K562 (cell line): ENCODE measurements around the gene MKRN1. TPM values are rescaled to one million over a fixed set of nuclear protein-coding genes. Genes with fewer than 3 reads are reported as not detected.

Experiments
- BRCA1 ChIP-seq, 2 experiments: fragments of 450-650 bp in 1 of 2; sonication (generic) in 1 of 2; formaldehyde crosslinking in 1 of 2; IDR thresholded peaks; 2 replicates each; pipeline versions ENCODE4 v1.5.0 to v1.6.1; 2017 to 2020; ENCODE audit warnings: mild to moderate bottlenecking in 1 of 2, missing genetic modification reagents in 1 of 2
- CHD4 ChIP-seq: fragments of 200-600 bp; sonication (generic); IDR thresholded peaks from 3 replicates; pipeline ENCODE4 v1.6.1; 2012; ENCODE audit warnings: low read depth, mild to moderate bottlenecking, mixed read lengths, low read length, inconsistent platforms; ENCODE audit not compliant: insufficient read depth, insufficient replicate concordance, poor library complexity, severe bottlenecking
- DACH1 ChIP-seq: fragments of 450-650 bp; IDR thresholded peaks from 2 replicates; pipeline ENCODE4 v1.6.1; 2018; ENCODE audit not compliant: partially characterized antibody
- DPF2 ChIP-seq: fragments of 450-650 bp; IDR thresholded peaks from 2 replicates; pipeline ENCODE4 v1.6.1; 2016
- ELK3 ChIP-seq: fragments of 450-650 bp; formaldehyde crosslinking; IDR thresholded peaks from 2 replicates; pipeline ENCODE4 v1.4.0; 2020; ENCODE audit warnings: mild to moderate bottlenecking
- ETS1 ChIP-seq: conservative IDR thresholded peaks from 2 replicates; pipeline ENCODE4 v1.6.1; 2011; ENCODE audit warnings: low read depth, mild to moderate bottlenecking, low read length; ENCODE audit not compliant: control insufficient read depth
- ETV1 ChIP-seq: fragments of 450-650 bp; conservative IDR thresholded peaks from 2 replicates; pipeline ENCODE4 v1.6.1; 2016; ENCODE audit warnings: missing genetic modification characterization, control low read depth, low read depth, missing compliant biosample characterization
- FOXO4 ChIP-seq: fragments of 450-650 bp; formaldehyde crosslinking; IDR thresholded peaks from 2 replicates; pipeline ENCODE4 v1.4.0; 2020; ENCODE audit warnings: mild to moderate bottlenecking, moderate library complexity
- HCFC1 ChIP-seq: IDR thresholded peaks from 2 replicates; pipeline ENCODE4 v1.6.1; 2012; ENCODE audit warnings: low read depth, low read length, improper control_type of control experiment
- L3MBTL2 ChIP-seq: fragments of 450-650 bp; IDR thresholded peaks from 2 replicates; pipeline ENCODE4 v1.6.1; 2016; ENCODE audit warnings: mild to moderate bottlenecking, moderate library complexity
- LCOR ChIP-seq: sonication (generic); formaldehyde crosslinking; IDR thresholded peaks from 2 replicates; pipeline ENCODE4 v1.8.0; 2022; ENCODE audit warnings: mild to moderate bottlenecking, missing genetic modification reagents
- MYBL2 ChIP-seq, 2 experiments: fragments of 450-650 bp in 1 of 2; sonication (generic) in 1 of 2; formaldehyde crosslinking in 1 of 2; IDR thresholded peaks; 2 replicates each; pipeline versions ENCODE4 v1.6.1 to v1.8.1; 2017 to 2022; ENCODE audit warnings: borderline replicate concordance in 1 of 2, inconsistent platforms in 1 of 2, low read depth in 1 of 2, mild to moderate bottlenecking in 1 of 2, missing genetic modification reagents in 1 of 2, moderate library complexity in 1 of 2
- NR1H2 ChIP-seq: sonication (generic); formaldehyde crosslinking; IDR thresholded peaks from 2 replicates; pipeline ENCODE4 v1.4.0; 2020; ENCODE audit warnings: mild to moderate bottlenecking, missing genetic modification reagents
- POLR2H ChIP-seq: IDR thresholded peaks from 2 replicates; pipeline ENCODE4 v1.6.1; 2016; ENCODE audit warnings: missing genetic modification characterization, low read depth, mild to moderate bottlenecking, control low read depth, missing compliant biosample characterization, moderate library complexity
- SMARCE1 ChIP-seq: fragments of 450-650 bp; IDR thresholded peaks from 2 replicates; pipeline ENCODE4 v1.7.1; 2016; ENCODE audit warnings: mild to moderate bottlenecking
- TEAD4 ChIP-seq, 2 experiments: sonication (generic) in 1 of 2; formaldehyde crosslinking in 1 of 2; IDR thresholded peaks; 2 replicates each; pipeline versions ENCODE4 v1.6.1 to v1.8.0; 2012 to 2022; ENCODE audit warnings: borderline replicate concordance in 1 of 2, inconsistent platforms in 1 of 2, low read length in 1 of 2, mild to moderate bottlenecking in 1 of 2, missing genetic modification reagents in 1 of 2
- TOE1 ChIP-seq, 2 experiments: fragments of 450-650 bp in 1 of 2; sonication (generic) in 1 of 2; formaldehyde crosslinking in 1 of 2; IDR thresholded peaks; 2 replicates each; pipeline versions ENCODE4 v1.7.1 to v1.8.0; 2016 to 2022; ENCODE audit warnings: borderline replicate concordance in 2 of 2, mild to moderate bottlenecking in 2 of 2, antibody characterized with exemption in 1 of 2, inconsistent platforms in 1 of 2, low read depth in 1 of 2, missing genetic modification reagents in 1 of 2, moderate library complexity in 1 of 2
- ZBTB2 ChIP-seq: fragments of 450-650 bp; IDR thresholded peaks from 2 replicates; pipeline ENCODE4 v1.6.1; 2016; ENCODE audit warnings: antibody characterized with exemption
- ZBTB7A ChIP-seq: IDR thresholded peaks from 2 replicates; pipeline ENCODE4 v1.6.1; 2011; ENCODE audit warnings: low read depth, mild to moderate bottlenecking, low read length, moderate library complexity, borderline replicate concordance; ENCODE audit not compliant: control insufficient read depth
- ZEB2 ChIP-seq: fragments of 450-650 bp; IDR thresholded peaks from 2 replicates; pipeline ENCODE4 v1.6.1; 2016
- ZNF146 ChIP-seq: IDR thresholded peaks from one replicate; pipeline ENCODE4 v1.6.1; 2018; ENCODE audit warnings: missing compliant biosample characterization; ENCODE audit not compliant: unreplicated experiment
- polyA plus RNA-seq, 8 experiments: library from polyadenylated mRNA; depleted of rRNA in 4 of 8; stranded (reverse) in 5 of 8; unstranded in 3 of 8; fragments of >200 nt; fragmentation: Nextera tagmentation in 2 of 8; fragmentation: Illumina TruSeq in 1 of 8; extraction: Ambion mirVana in 2 of 8; extraction: Trizol in 1 of 8; gene quantifications; 2 replicates each; pipeline versions ENCODE4 v1.2.1 to v1.2.3, GENCODE V29; 2011 to 2014; ENCODE audit warnings: inconsistent platforms in 1 of 8, missing spikeins in 1 of 8
- total RNA-seq, 7 experiments: library from RNA; depleted of rRNA in 6 of 7; stranded (reverse); fragments of >200 nt in 6 of 7; fragmentation: Illumina TruSeq in 2 of 7; extraction: Trizol in 2 of 7; gene quantifications; 2 replicates each; pipeline versions ENCODE4 v1.2.1 to v1.2.3, GENCODE V29; 2011 to 2021; ENCODE audit warnings: low replicate concordance in 1 of 7

The MKRN1 gene
- total and polyA plus RNA-seq, 9 of the 15 experiments (the other 6 are each of a cell fraction or from before 2014, with no cell fraction given) = 30.5 to 90.3 (median 76.0) TPM

- TF ChIP-seq NR1H2 (CRISPR knock-in tag) (no peak), POLR2H (tag) (no peak), ZNF146 (CRISPR knock-in tag) (no peak), DPF2 (0 out of 2 replicates have a peak, but pooled peaks have one; percentile 26), ZBTB2 (0 out of 2 replicates have a peak, but pooled peaks have one; percentile 30), TEAD4 (IDR thresholded peaks at IDR 0.05; ENCODE audit: low read length) (no peak), TEAD4 (CRISPR knock-in tag; IDR thresholded peaks at IDR 0.05; ENCODE audit: borderline replicate concordance) (no peak), SMARCE1 (0 out of 2 replicates have a peak, but pooled peaks have one; percentile 27), BRCA1 (IDR thresholded peaks at IDR 0.05) (no peak), BRCA1 (CRISPR knock-in tag; IDR thresholded peaks at IDR 0.05) (peak; percentile 88; the same call in 1 of the 2 replicates), CHD4 (no peak), L3MBTL2 (no peak), MYBL2 (IDR thresholded peaks at IDR 0.05; ENCODE audit: low read depth) (no peak), MYBL2 (CRISPR knock-in tag; IDR thresholded peaks at IDR 0.05; ENCODE audit: borderline replicate concordance) (no peak), ETS1 (0 out of 2 replicates have a peak, but pooled peaks have one; percentile 34), ZBTB7A (peak; percentile 46; the same call in 1 of the 2 replicates), HCFC1 (peak; percentile 11; the same call in 1 of the 2 replicates), ZEB2 (peak; percentile 87), LCOR (CRISPR knock-in tag) (peak; percentile 29; the same call in 1 of the 2 replicates), TOE1 (IDR thresholded peaks at IDR 0.05; ENCODE audit: borderline replicate concordance) (0 out of 2 replicates have a peak, but pooled peaks have one; percentile 26), TOE1 (CRISPR knock-in tag; IDR thresholded peaks at IDR 0.05; ENCODE audit: borderline replicate concordance, low read depth) (no peak), ETV1 (tag) (0 out of 2 replicates have a peak, but pooled peaks have one; percentile 22), DACH1 (no peak), ELK3 (CRISPR knock-in tag) (no peak), FOXO4 (CRISPR knock-in tag) (no peak)
Observed at GRCh38 chr7:140403878-140404564, 75.3 kb downstream of the MKRN1 start, which contains the start of gene RAB19 (continued).
